ENCODE data around the gene PPP6R2. TPM values are rescaled to one million over a fixed set of nuclear protein-coding genes. Genes with fewer than 3 reads are reported as not detected.
A peak's percentile ranks its signal among the peaks of the same experiment; 100 is the strongest.

Gene PPP6R2
- total and polyA plus RNA-seq, 12 donors: 34.7 to 51.5 (median 37.7) TPM

DNA sequence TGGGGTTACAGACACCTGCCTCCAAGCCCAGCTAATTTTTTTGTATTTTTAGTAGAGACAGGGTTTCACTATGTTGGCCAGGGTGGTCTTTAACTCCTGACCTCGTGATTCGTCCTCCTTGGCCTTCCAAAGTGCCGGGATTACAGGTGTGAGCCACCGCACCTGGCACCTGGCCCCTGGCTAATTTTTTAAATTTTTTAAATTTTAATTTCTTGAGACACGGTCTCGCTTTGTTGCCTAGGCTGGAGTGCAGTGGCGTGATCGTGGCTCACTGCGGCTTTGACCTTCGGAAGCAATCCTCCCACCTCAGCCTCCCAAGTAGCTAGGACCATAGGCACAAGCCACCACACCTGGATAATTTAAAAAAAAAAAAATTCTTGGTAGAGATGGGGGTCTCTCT is 14.6 kb downstream of the PPP6R2 start:
- intact Hi-C loops (cut with DNase I): no loop called here
- peaks cover 0 to 39% (median 13%) of the 10 kb centered on the region in 9 donors for H3K36me3 ChIP-seq
- no peaks in the 10 kb centered on the region for H3K27me3 ChIP-seq
- ATAC-seq (no peak), DNase-seq (no peak)
- TF ChIP-seq, protein P1, sequence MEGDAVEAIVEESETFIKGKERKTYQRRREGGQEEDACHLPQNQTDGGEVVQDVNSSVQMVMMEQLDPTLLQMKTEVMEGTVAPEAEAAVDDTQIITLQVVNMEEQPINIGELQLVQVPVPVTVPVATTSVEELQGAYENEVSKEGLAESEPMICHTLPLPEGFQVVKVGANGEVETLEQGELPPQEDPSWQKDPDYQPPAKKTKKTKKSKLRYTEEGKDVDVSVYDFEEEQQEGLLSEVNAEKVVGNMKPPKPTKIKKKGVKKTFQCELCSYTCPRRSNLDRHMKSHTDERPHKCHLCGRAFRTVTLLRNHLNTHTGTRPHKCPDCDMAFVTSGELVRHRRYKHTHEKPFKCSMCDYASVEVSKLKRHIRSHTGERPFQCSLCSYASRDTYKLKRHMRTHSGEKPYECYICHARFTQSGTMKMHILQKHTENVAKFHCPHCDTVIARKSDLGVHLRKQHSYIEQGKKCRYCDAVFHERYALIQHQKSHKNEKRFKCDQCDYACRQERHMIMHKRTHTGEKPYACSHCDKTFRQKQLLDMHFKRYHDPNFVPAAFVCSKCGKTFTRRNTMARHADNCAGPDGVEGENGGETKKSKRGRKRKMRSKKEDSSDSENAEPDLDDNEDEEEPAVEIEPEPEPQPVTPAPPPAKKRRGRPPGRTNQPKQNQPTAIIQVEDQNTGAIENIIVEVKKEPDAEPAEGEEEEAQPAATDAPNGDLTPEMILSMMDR (IDR thresholded peaks at IDR 0.05): no peak
- H3K9me3 ChIP-seq: peaks cover 0 to 6% (median 0%) of the 10 kb centered on the region in 11 donors
- 93 to 95% methylated on average over 10 of the region's 10 CpGs for WGBS, 2 donors
- H3K4me3 ChIP-seq: no peak overlapping the region
- peaks cover 0 to 17% (median 10%) of the 10 kb centered on the region in 9 donors for H3K4me1 ChIP-seq
- no peak overlapping the region for H3K27ac ChIP-seq

DNA sequence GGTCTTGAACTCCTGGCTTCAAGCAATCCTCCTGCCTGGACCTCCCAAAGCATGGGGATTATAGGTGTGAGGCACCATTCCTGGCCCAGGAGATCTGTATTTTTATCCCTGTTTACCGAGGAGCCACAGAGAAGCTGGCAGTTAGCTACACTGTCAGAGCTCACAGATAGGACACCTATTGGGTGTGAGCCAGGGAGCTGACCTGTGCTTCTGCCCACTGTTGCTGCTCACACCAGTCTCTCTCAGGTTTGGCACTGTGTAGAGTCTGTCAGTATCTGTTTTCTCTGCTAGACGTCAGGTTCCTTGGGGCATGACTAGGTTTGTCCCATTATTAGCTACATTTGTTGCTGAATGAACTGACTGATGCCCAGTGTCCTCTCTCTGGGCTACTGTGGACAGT is 17.5 kb downstream of the PPP6R2 start:
- no peak overlapping the region for H3K4me3 ChIP-seq
- intact Hi-C loops (cut with DNase I): no loop called here

DNA sequence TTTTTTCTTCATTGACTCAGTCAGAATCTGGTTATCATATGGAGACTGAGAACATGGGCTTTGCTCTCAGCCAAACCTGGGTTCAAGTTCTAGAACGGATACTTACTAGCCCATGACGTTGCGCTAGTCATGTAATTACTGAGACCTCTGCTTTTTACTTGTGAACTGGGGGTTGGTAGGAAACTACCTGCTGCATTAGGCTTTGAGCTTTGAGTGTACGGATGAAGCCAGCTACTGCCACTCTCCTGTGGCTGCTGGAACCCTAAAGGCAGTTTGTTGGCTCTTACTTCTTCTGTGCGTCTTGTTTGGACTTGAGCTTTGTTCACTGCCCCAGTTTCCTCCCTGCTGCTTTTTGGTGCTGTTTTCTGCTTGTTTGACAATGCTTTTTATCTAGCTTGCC is 18.1 kb downstream of the PPP6R2 start:
- TF ChIP-seq, protein P1 (IDR thresholded peaks at IDR 0.05): no peak
- no peak for DNase-seq
- Histone ChIP-seq H3K9me3 (peaks cover 0 to 6% (median 0%) of the 10 kb centered on the region in 11 donors), H3K27ac (no peak overlapping the region), H3K4me1 (peaks cover 3 to 24% (median 17%) of the 10 kb centered on the region in 9 donors), H3K27me3 (no peaks in the 10 kb centered on the region), H3K4me3 (no peak overlapping the region), H3K36me3 (peaks cover 0 to 37% (median 9%) of the 10 kb centered on the region in 9 donors)
- ATAC-seq: no peak
- WGBS, 2 donors: 97% methylated on average over 5 of the region's 5 CpGs
- intact Hi-C loops (cut with DNase I): no loop called here

More for the DNA sequence above, 17.5 kb downstream of the PPP6R2 start:
- Histone ChIP-seq H3K9me3 (peaks cover 0 to 6% (median 0%) of the 10 kb centered on the region in 11 donors), H3K27me3 (no peaks in the 10 kb centered on the region), H3K4me1 (peaks cover 0 to 18% (median 11%) of the 10 kb centered on the region in 9 donors), H3K27ac (no peak overlapping the region), H3K36me3 (peaks cover 0 to 42% (median 9%) of the 10 kb centered on the region in 9 donors)
- ATAC-seq (peak in 6 of 8 donors; percentile 53 to 80 (median 76)), DNase-seq (no peak)
- TF ChIP-seq, protein P1 (IDR thresholded peaks at IDR 0.05): no peak
- 45 to 66% methylated on average over 2 of the region's 2 CpGs for WGBS, 2 donors

DNA sequence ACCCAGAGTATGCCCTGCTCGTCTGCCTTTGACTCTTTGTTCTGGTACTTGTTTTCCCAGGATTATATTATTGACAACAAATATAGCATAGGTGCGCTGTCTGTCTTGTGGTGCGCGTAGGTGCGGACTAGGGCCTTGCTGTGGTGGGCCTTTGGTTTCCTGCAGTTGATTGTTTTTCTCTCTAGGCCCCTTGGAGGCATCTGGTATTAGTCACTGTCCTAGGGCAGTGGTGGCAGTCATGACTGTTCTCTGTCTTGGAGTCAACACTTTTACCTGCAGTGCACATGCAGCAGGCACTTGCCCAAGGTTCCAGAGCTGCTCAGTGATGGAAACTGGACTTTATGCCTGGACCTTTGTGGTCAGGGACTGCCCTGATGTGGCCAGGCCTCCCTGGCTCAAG is 18.6 kb downstream of the PPP6R2 start:
- WGBS, 2 donors: 90 to 93% methylated on average over 5 of the region's 5 CpGs
- intact Hi-C loops (cut with DNase I): no loop called here
- TF ChIP-seq, protein P1 (IDR thresholded peaks at IDR 0.05): no peak

More for the DNA sequence above, 18.6 kb downstream of the PPP6R2 start:
- H3K4me3 ChIP-seq: no peak overlapping the region
- H3K27ac ChIP-seq: no peak overlapping the region
- peaks cover 0 to 34% (median 9%) of the 10 kb centered on the region in 9 donors for H3K36me3 ChIP-seq
- ATAC-seq (no peak), DNase-seq (no peak)
- H3K27me3 ChIP-seq: no peaks in the 10 kb centered on the region
- H3K9me3 ChIP-seq: peaks cover 0 to 6% (median 0%) of the 10 kb centered on the region in 11 donors
- H3K4me1 ChIP-seq: peaks cover 3 to 29% (median 20%) of the 10 kb centered on the region in 9 donors

Measured in heart right ventricle (tissue), 16 donors.